GM10266 (cell line): ENCODE measurements around the gene CD164L2.
"Not testable (repeated sequence)": the region's sequence is repeated elsewhere in the genome, so short reads cannot be mapped to it uniquely, and the experiment has no call there.

ENCODE experiments used
- DNase-seq: peaks from one replicate; pipeline ENCODE4 v3.0.0; 2012; ENCODE audit errors: extremely low spot score
- CTCF ChIP-seq: IDR thresholded peaks from 2 replicates; pipeline ENCODE4 v1.5.1; 2012; ENCODE audit warnings: mild to moderate bottlenecking, low read depth; ENCODE audit not compliant: control insufficient read depth, insufficient read depth; ENCODE audit errors: missing control alignments

Gene CD164L2

GRCh38 chr1:27412502-27412901 lies 29.4 kb upstream of the CD164L2 start:
- no peak for TF ChIP-seq CTCF

GRCh38 chr1:27410709-27411108 lies 27.6 kb upstream of the CD164L2 start:
- no peak for TF ChIP-seq CTCF
- DNase-seq: no peak

More at GRCh38 chr1:27412502-27412901, 29.4 kb upstream of the CD164L2 start:
- no peak for DNase-seq

- no peak for DNase-seq
- no peak for TF ChIP-seq CTCF
Observed at GRCh38 chr1:27409669-27410068, 26.5 kb upstream of the CD164L2 start.

GRCh38 chr1:27408151-27408550 lies 25.0 kb upstream of the CD164L2 start:
- DNase-seq: no peak
- TF ChIP-seq CTCF: no peak

- DNase-seq: not testable (repeated sequence)
Observed at GRCh38 chr1:27406791-27407190, 23.7 kb upstream of the CD164L2 start.

- TF ChIP-seq CTCF: no peak
- no peak for DNase-seq
Observed at GRCh38 chr1:27406362-27406680, 23.2 kb upstream of the CD164L2 start.

GRCh38 chr1:27405598-27406361 lies 22.6 kb upstream of the CD164L2 start:
- not testable (repeated sequence) for DNase-seq

GRCh38 chr1:27405074-27405473 lies 21.9 kb upstream of the CD164L2 start:
- TF ChIP-seq CTCF: no peak
- no peak for DNase-seq
